ENCODE data around the gene BCDIN3D. TPM values are rescaled to one million over a fixed set of nuclear protein-coding genes. Genes with fewer than 3 reads are reported as not detected.

Gene BCDIN3D
- total RNA-seq, 2 experiments from 2014 or later, result 5.7 to 6.0 TPM

GRCh38 chr12:49806321-49806813 is 36.5 kb downstream of the BCDIN3D start:
- ChIA-PET POLR2A (no interaction called here), CTCF (interaction anchor here (1.0 kb wide), 1 partner anchor 33 kb away, joined by 4 read pairs; no protein-coding TSS in a partner anchor)

GRCh38 chr12:49805409-49805808 is 37.5 kb downstream of the BCDIN3D start:
- CTCF ChIA-PET, result no interaction called here
- POLR2A ChIA-PET, result interaction anchor here (0.7 kb wide), 1 partner anchor 69 kb away, joined by 7 read pairs; no protein-coding TSS in a partner anchor

GRCh38 chr12:49804821-49805220 is 38.1 kb downstream of the BCDIN3D start:
- ChIA-PET POLR2A (no interaction called here), CTCF (no interaction called here)

- ChIA-PET POLR2A (no interaction called here), CTCF (no interaction called here)
Measured at GRCh38 chr12:49803693-49804450, 39.0 kb downstream of the BCDIN3D start.

DNA sequence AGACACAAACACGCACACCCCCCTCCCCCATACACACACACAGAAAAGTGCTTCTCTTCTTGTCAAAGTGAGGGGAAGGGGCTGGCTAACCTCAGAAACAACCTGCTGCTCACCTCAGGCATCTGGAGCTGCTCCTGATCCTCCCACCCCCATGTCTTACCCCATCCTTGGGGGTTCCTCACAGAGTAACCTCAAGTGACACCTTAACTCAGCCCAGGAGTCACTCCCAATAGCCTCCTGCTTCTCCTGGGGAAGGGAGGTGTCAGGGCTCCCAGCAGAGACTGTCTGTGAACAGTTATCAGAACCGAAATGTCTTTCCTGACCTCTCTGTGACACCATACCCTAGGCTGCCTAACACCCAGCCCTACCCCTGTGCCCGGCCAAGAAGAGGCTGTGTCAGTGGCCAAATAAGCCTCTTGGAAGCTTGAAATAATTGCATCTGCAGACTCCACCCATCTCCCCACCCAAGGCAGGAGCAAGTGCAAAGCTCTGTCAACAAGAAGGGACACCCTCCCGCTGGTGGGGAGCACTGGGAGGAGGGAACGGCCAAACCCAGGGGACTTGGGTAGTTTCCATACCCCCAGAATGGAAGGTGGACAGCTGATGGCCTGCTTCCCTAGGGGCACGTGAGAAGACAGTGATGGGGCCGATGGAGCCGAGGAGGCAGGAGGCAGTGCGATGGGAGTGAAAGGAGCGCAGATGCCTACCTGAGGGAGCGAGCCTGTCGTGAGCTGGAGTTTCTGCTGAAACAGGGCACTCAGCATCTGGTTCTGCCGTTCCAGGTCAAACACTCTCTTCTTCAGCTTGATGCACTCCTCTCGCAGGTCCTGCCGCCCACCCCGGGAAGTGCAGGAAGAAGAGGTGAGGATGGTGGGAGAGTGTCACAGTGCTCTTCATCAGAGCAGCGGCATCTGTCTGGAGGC is 41.5 kb downstream of the BCDIN3D start:
- CTCF ChIA-PET, result interaction anchor here (0.6 kb wide), 1 partner anchor 178 kb away, joined by 3 read pairs; the partner anchor contains the start of gene PRPF40B

DNA sequence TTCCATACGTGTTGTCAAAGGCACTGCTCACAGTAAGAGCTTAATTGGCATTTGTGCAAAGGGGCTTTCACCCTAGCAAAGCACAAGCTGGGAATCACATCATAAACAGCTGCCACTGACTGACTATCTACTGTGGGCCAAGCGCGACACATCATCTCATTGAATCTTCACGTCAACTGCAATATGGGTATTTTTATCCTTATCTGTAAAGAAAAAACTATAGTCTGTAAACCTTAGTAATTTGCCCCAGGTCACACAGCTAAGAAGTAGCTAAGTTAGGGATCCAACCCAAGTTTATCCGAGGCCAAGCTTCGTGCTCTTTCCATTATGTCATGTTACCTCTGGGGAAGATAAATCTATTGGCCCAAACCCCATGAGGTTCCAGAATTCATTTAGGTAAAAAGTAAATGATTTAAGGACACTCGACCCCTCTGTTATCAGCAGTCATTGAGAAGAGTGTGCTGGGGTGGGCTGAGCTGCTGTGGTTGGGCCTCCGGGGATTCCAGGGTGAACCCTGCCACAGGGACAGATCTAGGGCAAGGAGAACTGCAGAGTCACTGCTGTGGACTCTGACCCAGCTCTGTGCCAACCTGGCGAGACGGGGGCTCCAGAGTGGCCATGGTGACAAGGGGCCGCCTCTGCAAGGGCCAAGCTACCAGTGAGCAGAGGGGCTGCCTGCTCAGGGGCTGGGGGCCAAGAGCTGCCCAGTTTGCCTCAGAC is 42.3 kb downstream of the BCDIN3D start:
- ChIA-PET POLR2A (no interaction called here), CTCF (no interaction called here)

More for the DNA sequence above, 41.5 kb downstream of the BCDIN3D start:
- POLR2A ChIA-PET, result interaction anchor here (0.6 kb wide), 1 partner anchor 22 kb away, joined by 5 read pairs; no protein-coding TSS in a partner anchor

DNA sequence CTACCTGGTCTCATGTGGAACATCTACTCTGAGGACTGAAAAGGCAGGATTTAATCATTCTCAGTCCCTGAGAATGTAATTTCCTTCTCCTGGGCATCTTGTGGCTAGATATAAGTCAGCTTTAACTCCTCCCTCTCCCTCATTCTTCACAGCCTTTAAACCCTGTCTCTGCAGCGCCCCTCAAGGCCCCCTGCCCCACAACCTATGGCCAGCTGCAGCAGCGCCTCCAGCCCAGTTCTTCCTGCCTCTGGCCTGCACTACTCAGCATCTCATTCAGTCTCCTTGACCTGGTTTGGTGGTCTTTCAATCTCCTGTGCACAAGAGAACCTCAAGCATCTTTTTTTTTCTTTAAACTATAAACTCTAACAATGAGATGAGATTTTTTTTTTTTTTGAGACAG is 44.0 kb downstream of the BCDIN3D start:
- ChIA-PET CTCF (interaction anchor here (0.6 to 1.6 kb wide), 2 partner anchors 21 to 80 kb away, joined by 3 to 6 read pairs; no protein-coding TSS in a partner anchor), POLR2A (no interaction called here)

DNA sequence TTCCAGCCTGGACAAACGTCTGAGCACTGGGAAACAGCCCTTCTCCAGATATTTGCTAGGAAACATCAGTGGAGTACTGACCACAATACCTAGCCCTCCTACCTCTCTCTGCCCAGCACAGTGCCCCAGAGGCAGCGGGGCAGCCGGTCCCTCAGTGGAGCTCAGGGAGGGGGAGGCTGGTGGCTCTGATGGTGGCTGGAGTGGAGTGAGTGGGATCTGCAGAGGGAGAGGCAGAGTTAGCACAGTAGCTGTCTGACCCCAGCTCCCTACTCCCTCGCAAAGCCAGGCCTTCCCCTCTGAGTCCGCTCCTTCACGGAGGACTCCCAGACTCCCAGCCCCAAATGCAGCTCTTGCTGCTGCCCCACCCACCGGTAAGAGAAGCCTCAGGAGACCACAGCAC is 44.7 kb downstream of the BCDIN3D start:
- ChIA-PET CTCF (interaction anchor here (1.6 kb wide), 1 partner anchor 20 kb away, joined by 6 read pairs; no protein-coding TSS in a partner anchor), POLR2A (no interaction called here)

DNA sequence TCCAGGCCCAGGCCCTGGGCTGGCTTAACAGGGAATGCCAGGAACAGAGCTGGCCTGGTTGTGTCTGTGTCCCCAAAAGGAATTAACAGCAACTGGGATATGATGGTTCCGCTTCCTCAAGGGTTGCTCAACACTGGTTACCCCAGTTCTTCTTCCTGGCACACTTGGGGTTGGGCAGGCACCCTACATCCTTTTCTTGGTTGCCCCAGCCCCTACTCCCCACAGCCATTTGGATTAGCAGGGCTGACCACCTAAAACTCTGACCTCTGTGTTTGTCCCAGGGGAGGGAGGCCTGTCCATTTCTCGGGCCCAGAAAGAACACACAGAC is 45.5 kb downstream of the BCDIN3D start:
- CTCF ChIA-PET, result interaction anchor here (0.6 kb wide), 1 partner anchor 152 kb away, joined by 3 read pairs; no protein-coding TSS in a partner anchor
- POLR2A ChIA-PET, result no interaction called here

DNA sequence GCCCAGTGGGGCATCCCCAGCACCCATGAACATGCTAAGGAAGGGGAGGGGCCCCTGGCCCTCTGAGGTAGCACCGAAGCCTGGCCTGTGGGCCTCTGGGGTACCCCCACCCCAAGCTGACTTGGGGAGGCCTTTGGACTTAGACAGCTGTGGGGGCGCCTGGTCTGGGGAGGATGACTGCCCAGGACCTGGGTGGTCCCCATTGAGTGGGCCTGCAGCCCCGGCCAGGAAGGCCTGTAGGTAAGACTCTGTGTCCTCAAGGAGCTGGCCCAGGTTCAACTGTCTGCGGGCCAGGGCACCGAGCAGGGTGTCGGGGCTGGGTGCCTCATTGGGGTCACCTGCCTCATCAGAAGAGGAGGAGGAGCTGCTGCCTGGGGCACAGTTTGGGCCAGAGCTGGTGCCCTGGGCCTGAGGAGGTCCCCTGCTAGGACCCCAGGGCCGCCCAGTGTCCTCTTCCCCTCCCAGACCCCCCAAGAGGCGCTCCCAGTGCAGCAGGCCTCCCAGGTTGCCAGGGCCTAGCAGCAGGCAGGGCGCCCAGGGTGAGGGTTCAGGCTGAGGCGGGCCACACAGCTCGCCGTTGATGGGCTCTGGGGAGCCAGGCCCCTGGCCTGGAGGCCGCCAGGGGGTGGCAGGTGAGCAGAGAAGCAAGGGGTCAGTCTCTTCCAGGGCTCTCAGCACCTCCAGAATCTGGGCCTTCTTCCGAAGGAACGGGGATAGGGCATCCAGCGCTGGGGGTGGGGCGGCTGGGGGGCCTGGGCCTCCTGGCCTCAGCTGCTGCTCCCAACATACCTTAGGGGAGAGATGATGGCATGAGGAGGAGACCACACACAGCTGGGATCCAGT is 46.1 kb downstream of the BCDIN3D start:
- ChIA-PET POLR2A (no interaction called here), CTCF (interaction anchor here (1.6 kb wide), 1 partner anchor 13 kb away, joined by 4 read pairs; no protein-coding TSS in a partner anchor)

- ChIA-PET CTCF (interaction anchor here (1.6 kb wide), 1 partner anchor 13 kb away, joined by 4 read pairs; no protein-coding TSS in a partner anchor), POLR2A (no interaction called here)
Measured at GRCh38 chr12:49796155-49796554, 46.8 kb downstream of the BCDIN3D start.

- CTCF ChIA-PET, result interaction anchor here (1.6 kb wide), 1 partner anchor 12 kb away, joined by 4 read pairs; no protein-coding TSS in a partner anchor
- POLR2A ChIA-PET, result no interaction called here
Measured at GRCh38 chr12:49795654-49796105, 47.2 kb downstream of the BCDIN3D start.

DNA sequence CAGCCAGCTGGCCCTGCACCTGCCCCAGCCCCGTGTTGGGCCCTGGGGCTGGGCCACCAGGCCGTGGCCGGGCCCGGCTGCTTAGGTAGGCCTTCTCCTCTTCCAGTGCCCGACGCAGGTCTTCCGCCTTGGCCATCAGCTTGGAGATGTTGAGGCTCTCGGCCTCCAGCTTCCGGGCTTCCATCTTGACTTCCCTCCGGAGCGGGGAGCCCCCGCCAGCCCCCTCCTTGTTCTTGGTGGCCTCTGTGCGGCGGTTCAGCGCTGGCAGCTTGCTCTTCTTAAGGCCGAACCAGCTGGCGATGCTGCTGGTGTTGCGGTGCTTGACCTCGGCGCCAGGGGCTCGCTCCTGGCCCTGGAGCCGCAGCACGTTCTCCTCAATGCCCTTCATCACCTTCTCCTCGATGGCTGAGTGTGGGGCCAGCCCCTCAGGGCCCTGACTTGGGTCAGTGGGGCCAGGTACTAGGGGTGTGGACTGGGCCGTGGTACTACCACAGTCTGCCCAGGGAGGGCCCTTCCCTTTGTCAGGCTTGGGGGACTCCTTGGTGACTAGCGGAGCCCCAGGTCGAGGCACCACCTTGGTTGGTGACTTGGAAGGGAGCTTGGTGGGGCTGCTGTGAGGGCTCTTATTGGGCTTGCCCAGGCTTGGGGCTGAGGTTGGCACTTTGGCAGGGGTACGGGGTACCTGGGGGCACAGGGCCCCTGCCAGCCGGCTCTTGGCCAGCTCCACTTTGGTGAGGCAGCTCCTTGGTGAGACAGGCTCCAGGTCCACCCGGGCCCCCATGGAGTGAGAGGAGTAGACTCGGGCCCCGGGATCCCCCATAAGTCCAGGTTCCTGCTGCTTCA is 47.9 kb downstream of the BCDIN3D start:
- POLR2A ChIA-PET, result no interaction called here
- CTCF ChIA-PET, result interaction anchor here (1.6 kb wide), 1 partner anchor 12 kb away, joined by 4 read pairs; no protein-coding TSS in a partner anchor

DNA sequence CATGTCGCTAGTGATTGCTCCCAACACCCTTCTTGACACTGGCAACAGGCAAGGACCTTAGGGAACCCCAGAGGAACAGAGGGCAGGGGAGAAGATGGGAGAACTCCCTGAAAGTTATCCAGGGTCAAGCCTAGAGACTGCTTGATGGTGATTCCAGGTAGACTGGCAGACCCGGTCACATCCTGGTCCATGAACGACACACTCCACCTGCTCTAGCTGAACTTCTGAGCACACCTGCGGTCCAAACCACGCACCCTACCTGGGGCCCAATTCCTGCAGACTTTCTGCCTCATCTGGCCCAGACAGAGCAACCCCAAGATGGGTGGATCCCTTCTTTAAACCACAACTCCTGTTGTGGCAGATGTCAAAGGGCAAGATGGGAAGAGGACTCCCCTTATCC is 48.9 kb downstream of the BCDIN3D start:
- CTCF ChIA-PET, result no interaction called here
- POLR2A ChIA-PET, result no interaction called here

DNA sequence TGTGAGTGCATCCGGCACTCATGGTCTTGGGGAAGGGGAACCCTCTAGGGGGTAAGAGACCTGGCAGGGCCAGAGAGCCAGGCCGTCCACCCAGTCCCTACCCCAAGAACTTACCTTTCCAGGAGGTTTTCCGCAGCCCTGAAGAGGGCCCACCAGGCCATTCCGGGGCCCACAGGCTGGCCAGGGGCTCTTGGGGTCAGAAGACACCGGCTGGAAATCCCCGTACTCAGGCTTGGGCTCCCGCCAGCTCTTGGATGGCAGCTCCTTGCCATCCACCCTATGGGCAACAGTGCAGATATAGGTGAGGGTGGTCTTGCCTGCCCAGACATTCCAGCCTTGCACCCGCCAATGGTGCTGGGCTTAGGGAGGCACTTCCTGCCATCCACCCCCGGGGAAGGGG is 49.3 kb downstream of the BCDIN3D start:
- POLR2A ChIA-PET, result no interaction called here
- CTCF ChIA-PET, result no interaction called here

DNA sequence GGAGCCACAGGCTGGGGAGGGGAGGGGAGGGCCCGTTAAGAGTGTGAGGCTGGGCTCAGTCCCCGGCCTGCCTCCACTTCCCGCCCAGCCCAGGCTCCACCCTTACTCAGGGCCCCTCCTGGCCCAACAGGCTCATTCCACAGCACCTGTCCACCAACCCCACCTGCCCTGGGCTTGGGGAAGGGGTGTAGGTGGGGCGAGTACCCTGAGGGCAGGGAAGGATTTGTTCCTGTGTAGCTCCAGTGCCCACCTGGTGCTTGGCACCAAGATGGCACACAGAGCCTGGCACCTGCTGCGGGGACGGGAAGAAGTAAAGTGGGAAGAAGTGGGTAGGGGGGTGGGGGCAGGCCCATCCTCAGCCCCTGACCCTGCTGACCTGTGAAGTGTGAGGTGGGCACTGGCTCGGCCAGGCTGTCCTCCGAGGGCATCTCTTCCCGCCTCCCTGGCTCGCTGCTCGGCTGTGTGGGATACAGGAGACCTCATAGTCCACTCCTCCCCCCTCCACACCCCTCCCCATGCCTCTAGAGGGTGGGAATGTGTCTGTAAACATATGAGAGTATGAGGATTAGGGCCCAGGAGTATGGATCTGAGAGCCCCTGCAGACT is 49.8 kb downstream of the BCDIN3D start:
- ChIA-PET CTCF (no interaction called here), POLR2A (no interaction called here)

- ChIA-PET CTCF (no interaction called here), POLR2A (no interaction called here)
Measured at GRCh38 chr12:49792181-49792970, 50.5 kb downstream of the BCDIN3D start.

Measured in activated CD8-positive, alpha-beta memory T cell treated with anti-CD3 and anti-CD28 coated beads for 36 hours (primary cell).